GM19099 (cell line): ENCODE results near the gene FAM149B1.

Source experiments
- POLR2A ChIP-seq: IDR thresholded peaks from 3 replicates; pipeline ENCODE4 v1.6.1; 2011; ENCODE audit warnings: low read depth; ENCODE audit not compliant: insufficient read length; ENCODE audit errors: extremely low read depth

The FAM149B1 gene

DNA sequence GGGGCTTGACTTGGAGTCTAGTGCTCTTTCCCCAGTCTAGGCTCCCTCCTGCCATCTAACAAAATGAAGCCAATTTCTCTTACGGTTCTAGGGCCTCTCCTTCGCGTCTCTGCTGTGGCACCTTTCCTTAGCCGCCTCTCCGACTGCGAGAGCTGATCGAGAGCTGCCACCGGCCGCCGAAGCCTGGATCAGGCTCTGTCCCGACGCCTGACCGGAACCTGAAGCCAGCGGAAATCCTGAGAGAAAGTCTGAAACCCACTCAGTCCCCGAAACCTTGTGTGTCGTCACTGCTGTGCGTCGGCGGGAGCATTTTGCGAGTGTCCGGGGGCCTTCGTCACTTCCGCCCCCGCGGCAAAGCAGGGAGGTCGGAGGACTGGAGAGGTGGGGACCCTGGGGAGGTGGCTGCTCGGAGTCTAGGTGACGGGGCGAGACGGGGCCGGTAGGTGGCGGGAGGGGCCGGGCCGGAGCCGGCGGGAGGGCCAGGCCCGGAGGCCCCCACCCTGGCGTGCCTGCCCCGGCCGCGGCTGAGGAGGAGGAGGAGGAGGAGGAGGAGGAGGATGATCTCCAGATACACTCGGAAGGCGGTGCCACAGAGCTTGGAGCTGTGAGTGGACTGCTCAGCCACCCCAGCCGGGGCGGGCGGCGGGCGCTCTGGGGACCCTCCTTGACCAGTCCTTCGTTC is at the start of gene FAM149B1, which contains the start of gene ECD:
Gene FAM149B1, plus strand, starts transcription at position 337 of the 682 bp plus-strand sequence. Its CDS starts 221 bp downstream, at position 558.
Gene ECD, minus strand, starts transcription at position 226 of the 682 bp plus-strand sequence. CDS start 4,071 bp downstream, outside the sequence.
- TF ChIP-seq POLR2A, result peak; percentile 96

DNA sequence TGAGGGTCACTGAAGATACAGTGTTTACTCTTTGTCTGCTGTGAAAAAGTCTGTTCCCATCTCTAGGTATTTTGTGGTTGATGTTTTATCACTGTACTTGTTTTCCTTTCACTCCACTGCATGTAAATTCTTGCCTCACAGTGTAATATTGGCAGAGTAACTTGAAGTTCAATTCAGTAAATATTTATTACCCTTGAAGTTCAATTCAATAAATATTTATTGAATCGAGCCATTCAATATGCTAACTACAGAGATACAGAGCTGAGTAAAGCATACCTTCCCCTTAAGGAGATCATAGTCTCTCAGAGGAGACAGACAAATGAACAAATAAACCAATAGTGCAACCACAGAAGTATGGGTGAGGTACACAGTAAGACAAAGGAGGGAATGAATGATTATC is 48.5 kb upstream of the FAM149B1 start:
- TF ChIP-seq POLR2A, result no peak

DNA sequence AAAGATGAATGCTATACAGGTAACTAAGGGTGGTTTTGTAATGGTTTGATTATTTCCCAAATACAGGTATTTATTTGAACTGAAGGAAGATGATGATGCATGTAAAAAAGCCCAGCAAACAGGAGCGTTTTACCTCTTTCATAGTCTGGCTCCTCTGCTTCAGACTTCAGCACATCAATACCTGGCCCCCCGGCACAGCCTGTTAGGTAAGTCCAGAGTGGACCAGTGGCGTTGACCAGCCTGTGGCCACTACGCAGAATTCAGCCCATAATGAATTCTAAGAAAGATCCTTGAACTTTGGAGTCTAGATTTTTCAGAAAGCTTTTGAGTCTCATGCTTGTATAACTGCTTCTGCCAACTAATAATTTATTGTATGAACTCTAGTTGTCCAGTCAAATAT is 48.0 kb upstream of the FAM149B1 start:
- no peak for TF ChIP-seq POLR2A

DNA sequence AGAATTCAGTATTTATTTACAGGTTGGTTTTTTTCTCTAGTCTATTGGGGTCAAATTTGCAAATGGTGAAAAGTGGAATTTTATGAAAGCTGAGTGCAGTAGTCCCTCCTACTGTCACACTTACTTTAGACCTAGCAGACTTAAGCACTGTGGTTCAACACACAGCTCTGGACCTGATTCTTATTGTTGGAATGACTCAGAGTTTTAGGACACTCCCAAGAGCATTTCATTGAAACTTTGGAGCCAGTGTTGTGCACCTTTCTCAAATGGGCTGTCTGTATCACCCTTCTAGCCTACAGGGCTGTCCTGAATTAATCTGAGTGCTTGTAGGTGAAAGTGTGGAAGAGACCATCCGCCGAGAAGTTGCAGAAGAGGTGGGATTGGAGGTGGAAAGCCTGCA is 41.6 kb upstream of the FAM149B1 start:
- no peak for TF ChIP-seq POLR2A

DNA sequence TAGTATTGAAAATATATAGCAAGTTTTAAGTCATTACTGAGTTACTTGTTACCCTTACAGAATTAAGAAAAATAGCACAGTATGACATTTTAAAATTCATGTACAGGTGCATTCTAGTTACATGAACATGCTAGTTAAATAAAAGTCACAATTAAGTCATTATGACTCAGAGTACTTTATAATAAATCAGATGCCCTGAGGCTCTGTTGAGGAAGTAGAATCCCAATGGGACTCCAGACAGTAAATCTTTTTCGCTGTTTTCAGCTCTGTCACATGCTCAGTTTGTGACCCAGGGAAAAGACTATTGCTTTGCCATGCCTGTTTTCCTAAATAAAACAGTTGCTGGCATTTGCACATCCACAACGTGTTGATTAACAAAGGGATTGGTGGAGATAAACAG is 36.6 kb upstream of the FAM149B1 start:
- TF ChIP-seq POLR2A, result no peak

DNA sequence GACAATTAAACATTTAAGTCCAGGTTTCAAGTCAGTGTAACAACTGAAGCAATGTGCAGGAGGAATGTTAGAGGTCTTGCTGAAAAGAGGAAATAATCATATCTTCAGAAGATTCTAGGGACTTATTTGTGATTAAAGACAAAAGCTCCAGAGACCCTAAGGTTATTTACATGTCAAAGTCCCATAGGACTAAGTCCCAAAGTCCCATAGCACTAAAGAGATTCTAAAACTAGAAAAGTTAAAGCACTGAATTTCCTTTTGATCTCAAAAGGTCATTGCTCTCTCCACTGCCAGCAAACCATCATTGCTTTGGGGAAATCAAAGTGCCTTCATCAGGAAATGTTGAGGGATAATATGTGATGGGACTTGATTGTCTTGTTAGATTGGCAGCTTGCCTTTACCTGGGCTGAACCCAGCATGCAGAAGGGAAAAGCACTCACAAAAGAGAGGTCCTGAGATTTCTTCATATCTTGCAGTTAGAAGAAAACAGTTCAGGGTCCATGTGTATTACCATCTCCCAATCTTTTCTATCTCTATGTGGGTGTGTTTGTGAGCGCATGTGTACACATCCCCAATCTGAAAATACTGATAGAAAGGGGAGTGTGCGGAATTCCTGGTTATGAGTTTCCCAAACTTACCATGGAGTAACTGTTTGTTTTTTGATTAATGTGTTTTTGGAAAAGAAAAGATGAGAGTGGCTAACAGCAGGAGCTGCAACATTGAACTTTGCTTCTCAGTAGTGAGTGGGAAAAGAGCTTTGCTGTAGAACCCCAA is 35.8 kb upstream of the FAM149B1 start:
- no peak for TF ChIP-seq POLR2A

DNA sequence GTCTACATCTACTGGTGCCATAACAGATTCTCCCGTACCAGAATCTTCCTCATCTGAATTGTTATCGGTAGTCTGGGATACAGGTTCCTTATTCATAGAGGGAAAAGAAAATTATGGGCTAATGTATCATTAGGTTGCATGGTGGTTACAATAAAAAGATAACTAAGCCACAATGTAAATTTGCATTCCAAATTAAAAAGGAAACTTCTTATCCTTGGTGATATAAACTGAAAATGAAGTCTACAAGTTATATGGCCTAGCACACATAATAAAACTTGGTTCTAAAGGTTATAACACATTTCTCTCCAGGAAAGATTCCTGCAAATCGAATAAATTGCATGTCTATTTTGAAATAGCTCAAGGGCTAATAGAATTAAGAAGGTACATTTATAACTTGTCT is 33.2 kb upstream of the FAM149B1 start:
- TF ChIP-seq POLR2A, result no peak

DNA sequence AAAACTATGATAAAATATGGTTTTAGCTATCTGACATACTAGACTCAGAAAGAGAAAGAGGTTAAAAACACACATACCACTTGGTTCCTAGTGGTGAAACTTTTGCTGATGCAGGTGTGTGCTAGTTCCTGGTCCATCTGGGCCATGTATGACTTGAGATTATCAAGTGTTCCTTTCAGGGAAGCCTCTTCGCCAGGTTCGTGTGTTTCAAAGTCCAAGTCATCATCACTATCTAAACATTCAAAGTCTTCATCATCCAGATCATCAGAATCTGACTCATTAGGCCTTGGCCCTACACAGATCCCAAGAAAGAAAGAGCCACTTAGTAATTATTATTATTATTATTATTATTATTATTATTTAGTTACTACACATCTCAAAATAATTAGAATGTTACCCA is 31.3 kb upstream of the FAM149B1 start:
- TF ChIP-seq POLR2A, result no peak

DNA sequence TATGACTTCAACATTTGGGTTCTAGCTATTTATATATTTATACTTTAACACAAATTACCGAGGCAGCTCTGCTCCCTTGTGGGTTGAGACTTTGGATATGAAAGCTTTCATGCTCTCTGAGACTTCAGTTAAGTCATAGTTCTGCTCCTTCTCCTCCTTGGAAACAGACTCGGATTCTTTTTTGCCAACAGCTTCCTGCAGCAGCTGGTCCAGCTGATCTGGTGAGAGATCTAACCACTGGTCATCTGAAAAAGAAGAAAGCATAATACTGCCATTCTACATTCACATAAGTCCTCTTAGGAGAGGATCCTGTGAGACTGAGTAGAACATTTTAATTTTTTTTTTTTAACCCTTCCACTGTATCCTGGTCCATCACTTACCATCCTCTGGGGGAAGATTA is 28.7 kb upstream of the FAM149B1 start:
- no peak for TF ChIP-seq POLR2A

DNA sequence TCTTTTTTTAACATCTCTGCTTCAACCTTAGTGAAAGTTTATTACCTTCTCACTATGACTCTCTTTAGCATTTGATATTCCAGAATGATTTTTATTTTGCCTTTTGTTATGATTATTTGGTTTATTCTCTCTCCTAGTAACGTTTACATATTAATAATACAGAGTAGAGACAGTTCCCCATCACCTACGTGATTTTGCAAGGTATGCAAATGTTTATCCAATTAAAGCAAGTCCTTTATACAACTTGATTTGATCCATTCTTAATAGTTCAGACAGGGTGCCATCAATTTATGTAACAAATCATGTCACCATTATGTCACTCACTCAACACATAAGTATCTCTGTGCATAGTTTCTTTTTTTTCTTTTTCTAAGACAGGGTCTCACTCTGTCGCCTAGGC is 26.3 kb upstream of the FAM149B1 start:
- TF ChIP-seq POLR2A, result no peak

DNA sequence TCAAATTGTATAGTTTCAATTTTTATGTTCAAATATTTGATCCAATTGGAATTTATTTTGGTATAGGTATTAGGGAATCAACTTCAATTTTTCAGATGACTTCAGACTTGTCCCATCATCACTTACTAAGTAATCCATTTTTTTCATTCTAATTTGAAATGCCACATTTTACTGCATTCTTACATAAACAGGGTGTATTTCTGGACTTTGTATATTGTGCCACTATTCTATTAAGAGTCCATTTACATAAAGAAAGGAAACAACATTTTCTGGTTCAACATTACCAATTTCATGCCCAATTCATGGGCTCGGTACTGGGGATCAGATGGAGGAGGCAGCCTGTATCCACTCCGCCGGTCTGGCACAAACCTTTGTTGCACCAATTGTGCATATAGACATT is 15.9 kb upstream of the FAM149B1 start:
- no peak for TF ChIP-seq POLR2A

DNA sequence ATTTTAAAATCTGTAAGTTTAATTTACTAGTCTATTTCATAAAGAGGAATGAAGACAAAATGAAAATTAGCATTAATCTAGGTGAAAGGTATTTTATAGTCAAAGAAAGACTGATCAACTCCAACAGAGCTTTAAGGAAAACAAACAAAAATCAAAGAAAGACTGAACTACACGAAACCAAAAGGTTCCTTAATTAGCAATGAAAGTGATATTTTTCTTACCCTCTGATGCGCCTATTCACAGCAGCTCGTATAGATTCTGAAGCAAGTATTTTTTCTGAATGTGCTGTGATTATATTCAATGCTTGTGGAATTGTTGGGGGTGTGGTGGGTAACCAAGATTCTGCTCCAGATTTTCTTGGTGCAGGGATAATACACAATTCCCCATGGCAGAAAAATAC is 11.9 kb upstream of the FAM149B1 start:
- no peak for TF ChIP-seq POLR2A

DNA sequence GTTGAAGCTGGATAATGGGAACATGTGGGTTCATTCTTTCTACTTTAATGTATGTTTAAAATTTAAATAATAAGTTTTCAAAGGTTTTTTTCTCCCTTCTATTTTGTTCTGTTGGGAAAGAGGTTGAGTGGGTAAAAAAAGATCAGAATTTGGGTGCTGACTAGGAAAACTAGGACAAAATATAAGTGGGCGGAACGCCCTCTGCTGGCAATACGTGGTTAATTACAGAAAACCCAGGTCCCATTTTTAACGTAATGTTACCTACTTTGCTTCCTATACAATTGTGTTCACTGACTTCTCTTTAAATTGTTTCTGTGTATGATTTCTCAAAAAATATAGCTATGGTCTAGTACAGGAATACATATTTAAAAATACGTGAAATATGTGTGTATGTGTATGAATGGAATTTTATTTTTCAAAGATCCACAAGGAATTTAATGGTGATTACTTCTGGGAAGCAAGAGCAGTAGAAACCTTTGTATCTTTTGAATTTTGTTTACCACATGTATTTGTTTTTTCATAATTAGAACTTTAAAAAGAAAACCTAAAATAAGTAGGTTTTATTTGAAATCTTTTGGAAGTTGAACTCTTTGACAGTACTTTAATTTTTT is 8.8 kb upstream of the FAM149B1 start:
- no peak for TF ChIP-seq POLR2A

DNA sequence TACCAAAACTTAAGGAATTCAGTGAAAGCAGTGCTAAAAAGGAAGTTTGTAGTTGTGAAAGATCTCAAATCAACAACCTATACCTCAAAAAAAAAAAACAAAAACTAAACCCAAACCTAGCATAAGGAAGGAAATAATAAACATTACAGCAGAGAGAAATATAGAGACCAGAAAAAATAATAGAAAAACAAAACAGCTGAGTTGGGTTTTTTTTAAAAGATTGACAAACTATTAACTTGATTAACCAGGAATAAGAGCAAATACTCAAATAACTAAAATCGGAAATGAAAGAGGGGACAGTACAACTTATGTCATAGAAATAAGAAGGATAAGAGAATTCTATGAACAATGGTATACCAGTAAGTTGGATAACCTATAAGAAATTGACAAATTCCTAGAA is 6.8 kb upstream of the FAM149B1 start:
- no peak for TF ChIP-seq POLR2A

DNA sequence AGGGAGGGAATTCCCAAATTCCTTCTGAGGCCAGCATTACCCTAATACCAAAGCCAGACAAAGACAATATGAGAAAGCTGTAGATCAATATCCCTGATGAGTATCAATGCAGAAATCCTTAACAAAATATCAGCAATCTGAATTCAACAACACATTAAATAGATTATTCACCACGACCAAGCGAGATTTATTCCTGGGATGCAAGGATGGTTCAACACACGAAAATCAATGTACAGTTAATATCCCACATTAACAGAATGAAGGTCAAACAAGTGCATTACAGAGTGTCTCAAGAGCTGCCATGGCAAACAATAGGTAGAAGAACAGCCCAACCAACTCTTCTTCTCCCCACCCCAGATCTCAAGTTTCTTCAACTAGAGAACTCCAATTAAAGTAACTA is 6.3 kb upstream of the FAM149B1 start:
- TF ChIP-seq POLR2A, result no peak

DNA sequence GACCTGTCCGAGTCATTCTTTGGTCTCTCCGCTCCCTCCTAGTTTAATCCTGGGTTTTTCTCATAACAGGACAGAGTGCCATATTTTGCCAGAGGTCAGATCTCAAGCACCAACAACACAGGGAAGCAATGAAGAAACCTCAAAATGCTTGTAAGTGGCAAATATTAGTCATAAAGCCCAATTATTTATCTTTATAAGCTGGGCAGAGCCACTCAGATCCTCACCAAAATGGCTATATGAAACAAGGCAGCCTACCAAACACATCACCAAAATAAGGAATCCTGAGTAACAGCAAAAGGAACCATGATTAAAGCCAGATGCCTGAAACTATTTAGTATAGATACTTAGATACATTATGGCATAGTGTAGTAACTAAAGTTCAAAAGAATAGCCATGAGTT is 4.8 kb upstream of the FAM149B1 start:
- TF ChIP-seq POLR2A, result no peak

DNA sequence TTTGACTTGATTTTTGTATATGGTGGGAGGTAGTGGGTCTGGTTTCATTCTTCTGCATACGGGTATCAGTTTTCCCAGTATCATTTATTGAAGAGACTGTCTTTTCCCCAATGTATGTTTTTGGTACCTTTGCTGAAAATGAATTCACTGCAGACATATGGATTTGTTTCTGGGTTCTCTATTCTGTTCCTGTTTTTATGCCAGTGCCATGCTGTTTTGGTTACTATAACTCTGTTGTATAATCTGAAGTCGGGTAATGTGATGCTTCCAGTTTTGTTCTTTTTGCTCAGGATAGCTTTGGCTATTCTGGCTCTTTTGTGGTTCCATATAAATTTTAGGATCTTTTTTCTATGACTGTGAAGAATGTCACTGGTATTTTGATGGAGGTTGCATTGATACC is 947 bp upstream of the FAM149B1 start:
- TF ChIP-seq POLR2A, result no peak

DNA sequence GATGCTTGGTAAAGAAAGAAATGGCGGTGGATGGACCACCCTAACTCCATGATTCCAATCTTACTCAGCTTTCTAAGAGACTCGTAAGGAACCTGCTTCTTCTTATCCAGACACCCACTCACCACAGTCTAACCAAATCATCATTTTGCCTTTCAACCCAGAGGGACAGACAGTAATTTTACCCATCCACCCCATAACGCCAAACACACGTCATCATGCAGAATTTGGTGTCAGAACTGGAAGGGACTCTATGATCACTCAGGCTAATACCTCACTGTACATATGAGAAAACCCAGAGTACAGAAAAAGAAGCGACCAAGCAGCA is 499 bp upstream of the FAM149B1 start:
- no peak for TF ChIP-seq POLR2A
